Ovary (tissue), 3 donors: ENCODE measurements around the gene PLIN1.

Experiments
- CTCF ChIP-seq, 3 donors: fragments of 450-650 bp in 2 of 3; fragments of 200-600 bp in 1 of 3; IDR thresholded peaks; one replicate each; pipeline versions ENCODE4 v1.5.1 to v1.8.0; 2016 to 2022; ENCODE audit warnings: antibody characterized with exemption in 3 of 3, mild to moderate bottlenecking in 1 of 3
- EP300 ChIP-seq: sonication (generic); formaldehyde crosslinking; IDR thresholded peaks from one replicate; pipeline ENCODE4 v1.6.1; 2017; ENCODE audit warnings: antibody characterized with exemption
- POLR2A ChIP-seq: fragments of 450-650 bp; IDR thresholded peaks from one replicate; pipeline ENCODE4 v1.6.1; 2017; ENCODE audit warnings: antibody characterized with exemption, mild to moderate bottlenecking, moderate library complexity
- donor health status: DM: no; HTN: no; CAD: no.

GRCh38 chr15:89629829-89630228, 49.3 kb downstream of the PLIN1 start:
- TF ChIP-seq CTCF (IDR thresholded peaks at IDR 0.05) (no peak), POLR2A (no peak), EP300 (no peak)
